Left renal cortex interstitium (tissue), 4 donors: Measurements from ENCODE around the gene DUSP28. TPM values are rescaled to one million over a fixed set of nuclear protein-coding genes. Genes with fewer than 3 reads are reported as not detected.

Experiments used
- DNase-seq, 4 donors: peaks; one replicate each; pipeline ENCODE4 v3.0.0-alpha.2; 2013; ENCODE audit warnings: low read depth in 4 of 4, low spot score in 2 of 4, missing footprints in 1 of 4
- polyA plus RNA-seq, 4 donors: library from polyadenylated mRNA; unstranded; fragments of 120-200 nt; gene quantifications; one replicate each; pipeline ENCODE4 v1.2.1, GENCODE V29; 2013; ENCODE audit not compliant: insufficient read length in 4 of 4

DUSP28 gene
- polyA plus RNA-seq, 4 donors, result 6.8 to 7.6 (median 7.4) TPM

DNA sequence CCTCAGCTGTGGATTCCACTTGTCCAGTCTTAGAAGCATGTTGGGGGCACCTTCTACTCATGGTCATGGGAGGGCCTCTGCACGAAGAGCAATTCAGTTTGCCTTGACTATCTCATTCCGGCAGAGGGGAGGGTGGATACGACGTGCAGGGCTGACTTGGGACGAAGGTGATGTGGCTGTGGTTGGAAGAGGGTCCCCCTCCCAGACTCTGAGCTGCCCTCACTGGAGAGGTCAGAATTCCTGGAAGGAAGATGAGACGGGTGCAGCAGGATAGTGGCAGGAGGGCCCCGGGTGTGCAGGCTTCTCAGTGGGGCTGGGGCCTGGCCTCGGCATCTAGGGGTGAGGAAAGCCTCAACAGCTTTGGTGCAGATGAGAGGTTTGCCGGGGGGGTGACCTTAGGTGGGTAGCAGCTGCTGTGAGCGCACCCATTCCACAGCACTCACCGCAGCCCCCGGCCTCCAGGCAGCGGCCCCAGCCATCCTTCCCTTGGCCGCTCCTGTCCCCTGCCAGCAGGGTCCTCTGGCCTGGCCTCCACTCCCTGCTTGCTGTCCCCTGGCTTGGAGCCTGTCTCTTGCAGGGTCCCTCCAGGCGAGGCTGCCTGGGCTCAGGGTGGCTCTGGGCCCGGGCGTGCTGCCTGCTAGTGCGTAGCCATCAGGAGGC, 11.3 kb downstream of the DUSP28 start:
- no peak for DNase-seq

DNA sequence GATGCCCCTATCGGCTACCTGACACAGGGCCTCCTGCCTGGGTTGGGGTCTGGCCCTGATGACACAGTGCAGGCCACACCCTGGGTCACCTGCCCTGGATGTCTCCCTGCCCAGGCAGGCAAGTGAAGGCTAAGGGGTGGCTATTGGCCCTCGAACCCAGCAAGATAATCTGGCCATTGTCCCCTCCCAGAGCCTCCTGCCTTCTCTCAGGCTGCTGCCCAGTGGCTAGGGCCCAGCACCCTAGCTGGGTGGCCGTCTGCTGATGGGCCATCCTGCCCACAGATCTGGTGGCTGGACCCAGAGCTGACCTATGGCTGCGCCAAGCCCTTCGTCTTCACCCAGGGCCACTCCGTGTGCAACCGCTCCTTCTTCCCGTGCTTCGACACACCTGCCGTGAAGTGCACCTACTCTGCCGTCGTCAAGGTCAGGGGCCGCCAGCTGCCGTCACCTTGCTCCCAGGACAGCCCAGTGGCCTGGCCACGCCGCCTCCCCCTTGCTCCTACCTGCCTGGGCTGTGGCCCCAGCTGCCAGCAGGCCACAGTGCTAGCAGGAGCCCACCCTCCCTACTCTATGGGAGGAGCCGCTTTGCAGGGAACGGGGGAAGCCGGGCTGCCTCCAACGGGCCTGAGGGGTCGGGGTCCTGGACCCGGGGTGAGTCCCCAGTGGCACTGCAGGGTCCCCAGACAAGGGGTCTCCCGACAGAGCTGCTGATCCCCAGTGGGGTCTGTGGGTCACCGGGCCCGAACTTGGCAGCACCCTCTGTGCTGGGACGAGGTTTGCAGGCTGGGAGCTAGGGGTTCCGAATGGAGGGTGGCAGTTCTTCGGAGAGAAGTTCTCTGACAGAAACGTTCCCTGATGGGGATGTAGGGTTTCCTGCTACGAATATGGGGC, 12.2 kb downstream of the DUSP28 start:
- no peak for DNase-seq

DNA sequence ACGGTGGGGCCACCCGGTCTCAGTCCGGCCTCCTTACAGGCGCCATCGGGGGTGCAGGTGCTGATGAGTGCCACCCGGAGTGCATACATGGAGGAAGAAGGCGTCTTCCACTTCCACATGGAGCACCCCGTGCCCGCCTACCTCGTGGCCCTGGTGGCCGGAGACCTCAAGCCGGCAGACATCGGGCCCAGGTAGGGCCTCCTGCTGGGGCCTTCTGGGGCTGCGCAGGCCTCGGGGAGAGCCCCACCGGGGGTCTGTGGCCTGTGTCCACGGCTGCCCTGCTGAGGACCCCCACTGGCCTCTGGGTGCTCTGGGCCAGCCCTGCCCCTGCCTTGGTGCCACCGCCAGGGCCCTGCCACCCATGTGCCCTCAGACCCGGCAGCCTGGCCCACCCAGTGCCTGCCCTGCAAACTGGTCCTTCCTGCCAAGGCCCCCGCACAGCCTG, 12.9 kb downstream of the DUSP28 start:
- no peak for DNase-seq

DNA sequence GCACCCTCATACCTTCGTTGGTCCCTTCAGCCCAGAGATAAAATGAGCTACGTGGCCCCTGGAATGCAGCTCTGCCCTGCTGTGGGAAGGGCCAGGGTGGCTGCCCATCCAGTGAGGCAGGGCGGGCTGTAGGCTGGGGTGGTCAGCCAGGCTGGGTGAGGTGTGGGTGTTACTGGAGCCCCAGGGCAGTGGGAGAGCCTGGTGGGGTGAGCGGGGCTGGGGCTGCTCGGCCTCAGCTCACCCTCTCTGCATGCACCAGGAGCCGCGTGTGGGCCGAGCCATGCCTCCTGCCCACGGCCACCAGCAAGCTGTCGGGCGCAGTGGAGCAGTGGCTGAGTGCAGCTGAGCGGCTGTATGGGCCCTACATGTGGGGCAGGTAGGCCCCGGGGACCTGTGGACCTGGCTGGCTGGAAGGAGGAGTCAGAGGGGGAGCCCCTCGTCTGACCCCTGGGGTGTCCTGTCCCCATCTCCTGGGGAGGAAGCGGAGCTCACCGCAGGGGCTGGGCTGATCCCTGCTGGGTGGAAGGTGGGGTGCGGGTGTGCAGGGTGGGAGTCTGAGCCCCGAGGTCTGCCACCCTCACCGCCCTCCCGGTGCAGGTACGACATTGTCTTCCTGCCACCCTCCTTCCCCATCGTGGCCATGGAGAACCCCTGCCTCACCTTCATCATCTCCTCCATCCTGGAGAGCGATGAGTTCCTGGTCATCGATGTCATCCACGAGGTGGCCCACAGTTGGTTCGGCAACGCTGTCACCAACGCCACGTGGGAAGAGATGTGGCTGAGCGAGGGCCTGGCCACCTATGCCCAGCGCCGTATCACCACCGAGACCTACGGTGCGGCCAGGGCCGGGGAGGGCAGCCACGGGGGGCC, 13.6 kb downstream of the DUSP28 start:
- DNase-seq, result no peak

DNA sequence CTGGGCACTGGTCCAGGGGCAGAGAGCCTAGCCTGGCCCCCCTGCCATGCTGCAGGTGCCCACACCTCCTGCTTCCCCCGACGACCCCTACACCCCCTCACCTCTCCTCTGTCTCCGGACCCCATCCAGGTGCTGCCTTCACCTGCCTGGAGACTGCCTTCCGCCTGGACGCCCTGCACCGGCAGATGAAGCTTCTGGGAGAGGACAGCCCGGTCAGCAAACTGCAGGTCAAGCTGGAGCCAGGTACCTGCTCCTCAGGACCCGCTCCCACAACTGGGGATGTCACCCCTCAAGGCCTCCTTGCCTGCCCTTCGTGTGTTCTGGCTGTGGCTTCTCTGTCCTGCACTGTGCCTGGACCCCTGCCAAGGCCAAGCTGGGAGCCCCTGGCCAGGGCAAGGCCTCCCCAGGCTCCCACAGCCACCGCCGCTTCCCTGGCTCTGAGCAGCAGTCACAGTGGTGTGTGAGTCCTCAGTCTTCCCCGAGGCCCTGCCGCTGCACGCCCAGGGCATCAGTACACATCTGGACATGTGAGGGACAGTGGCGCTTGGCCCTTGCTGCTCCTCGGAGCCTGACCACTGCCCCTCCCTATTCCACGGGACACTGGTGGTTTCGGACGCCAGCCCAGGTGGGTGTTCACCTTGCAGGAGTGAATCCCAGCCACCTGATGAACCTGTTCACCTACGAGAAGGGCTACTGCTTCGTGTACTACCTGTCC, 14.4 kb downstream of the DUSP28 start:
- no peak for DNase-seq

DNA sequence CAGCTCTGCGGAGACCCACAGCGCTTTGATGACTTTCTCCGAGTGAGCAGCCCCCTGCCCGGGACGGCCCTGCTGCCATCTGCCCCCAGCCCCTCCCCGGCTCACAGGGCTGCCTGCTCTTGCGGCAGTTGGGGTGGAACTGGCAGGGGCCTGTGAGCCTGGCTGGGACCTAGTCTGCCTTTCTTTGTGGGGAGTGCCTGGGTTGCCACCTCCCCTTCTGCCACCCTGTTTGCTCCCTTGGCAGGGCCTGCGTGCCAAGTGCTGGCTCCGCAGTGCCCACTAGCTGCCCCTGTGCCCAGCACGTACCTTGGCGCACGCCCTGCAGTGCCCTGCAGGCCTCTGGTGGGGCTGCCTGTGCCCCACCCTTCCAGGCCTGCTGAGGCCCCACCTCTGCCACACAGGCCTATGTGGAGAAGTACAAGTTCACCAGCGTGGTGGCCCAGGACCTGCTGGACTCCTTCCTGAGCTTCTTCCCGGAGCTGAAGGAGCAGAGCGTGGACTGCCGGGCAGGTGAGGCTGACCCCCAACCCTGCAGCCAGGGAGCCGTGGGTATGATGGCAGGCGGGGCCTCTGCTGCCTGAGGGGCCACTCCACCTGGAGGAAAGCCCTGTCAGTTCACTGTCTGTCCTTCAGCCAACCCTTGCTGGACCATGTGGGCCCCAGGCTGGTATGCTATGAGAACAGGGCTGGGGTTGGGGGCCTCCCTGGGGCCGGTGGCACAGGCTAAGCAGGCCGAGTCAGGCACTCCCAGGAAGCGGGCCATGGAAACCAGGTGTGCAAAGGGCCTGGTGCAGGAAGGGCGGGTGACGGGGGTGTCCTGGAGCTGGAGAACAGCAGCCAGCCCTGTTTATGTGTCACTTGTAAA, 15.2 kb downstream of the DUSP28 start:
- DNase-seq, result no peak

DNA sequence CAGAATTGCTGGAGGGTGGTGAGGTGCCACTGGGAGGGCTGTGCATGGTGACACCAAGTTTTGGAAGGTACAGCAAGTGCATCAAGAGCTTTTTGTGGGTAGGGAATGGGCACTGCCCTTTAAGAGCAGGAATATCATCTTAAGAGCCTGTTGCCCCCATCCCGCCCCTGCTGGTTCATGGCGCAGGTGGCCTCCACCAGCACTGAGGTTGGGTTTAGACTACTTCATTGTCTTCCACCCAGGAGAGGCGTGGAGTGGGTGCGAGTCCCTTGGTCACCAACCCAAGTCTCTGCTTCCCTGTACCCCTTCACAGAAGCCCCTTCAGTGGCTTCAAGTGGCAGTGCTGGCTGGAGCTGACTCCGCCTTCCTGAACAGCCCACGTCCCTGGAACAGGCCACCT, 15.9 kb downstream of the DUSP28 start:
- no peak for DNase-seq

DNA sequence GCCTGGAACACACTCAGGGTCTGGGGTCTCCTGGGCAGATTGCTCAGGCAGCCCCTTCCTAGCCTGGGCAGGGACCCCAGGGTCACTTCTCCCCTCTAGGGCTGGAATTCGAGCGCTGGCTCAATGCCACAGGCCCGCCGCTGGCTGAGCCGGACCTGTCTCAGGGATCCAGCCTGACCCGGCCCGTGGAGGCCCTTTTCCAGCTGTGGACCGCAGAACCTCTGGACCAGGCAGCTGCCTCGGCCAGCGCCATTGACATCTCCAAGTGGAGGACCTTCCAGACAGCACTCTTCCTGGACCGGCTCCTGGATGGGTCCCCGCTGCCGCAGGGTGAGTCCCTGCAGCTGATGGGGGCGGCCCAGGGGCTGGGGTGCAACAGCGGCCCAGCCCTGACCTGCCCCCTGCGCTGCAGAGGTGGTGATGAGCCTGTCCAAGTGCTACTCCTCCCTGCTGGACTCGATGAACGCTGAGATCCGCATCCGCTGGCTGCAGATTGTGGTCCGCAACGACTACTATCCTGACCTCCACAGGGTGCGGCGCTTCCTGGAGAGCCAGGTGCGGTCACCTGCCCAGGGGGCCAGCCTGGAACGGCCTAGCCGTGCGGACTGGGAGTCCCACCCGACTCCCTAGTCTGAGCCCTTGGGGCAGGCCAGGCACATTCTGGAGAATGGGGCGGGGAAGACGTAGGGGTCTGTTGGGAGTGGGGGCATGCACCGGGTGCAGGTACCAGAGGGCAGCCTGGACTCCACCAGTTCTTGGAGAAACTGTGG, 16.5 kb downstream of the DUSP28 start:
- DNase-seq, result no peak

DNA sequence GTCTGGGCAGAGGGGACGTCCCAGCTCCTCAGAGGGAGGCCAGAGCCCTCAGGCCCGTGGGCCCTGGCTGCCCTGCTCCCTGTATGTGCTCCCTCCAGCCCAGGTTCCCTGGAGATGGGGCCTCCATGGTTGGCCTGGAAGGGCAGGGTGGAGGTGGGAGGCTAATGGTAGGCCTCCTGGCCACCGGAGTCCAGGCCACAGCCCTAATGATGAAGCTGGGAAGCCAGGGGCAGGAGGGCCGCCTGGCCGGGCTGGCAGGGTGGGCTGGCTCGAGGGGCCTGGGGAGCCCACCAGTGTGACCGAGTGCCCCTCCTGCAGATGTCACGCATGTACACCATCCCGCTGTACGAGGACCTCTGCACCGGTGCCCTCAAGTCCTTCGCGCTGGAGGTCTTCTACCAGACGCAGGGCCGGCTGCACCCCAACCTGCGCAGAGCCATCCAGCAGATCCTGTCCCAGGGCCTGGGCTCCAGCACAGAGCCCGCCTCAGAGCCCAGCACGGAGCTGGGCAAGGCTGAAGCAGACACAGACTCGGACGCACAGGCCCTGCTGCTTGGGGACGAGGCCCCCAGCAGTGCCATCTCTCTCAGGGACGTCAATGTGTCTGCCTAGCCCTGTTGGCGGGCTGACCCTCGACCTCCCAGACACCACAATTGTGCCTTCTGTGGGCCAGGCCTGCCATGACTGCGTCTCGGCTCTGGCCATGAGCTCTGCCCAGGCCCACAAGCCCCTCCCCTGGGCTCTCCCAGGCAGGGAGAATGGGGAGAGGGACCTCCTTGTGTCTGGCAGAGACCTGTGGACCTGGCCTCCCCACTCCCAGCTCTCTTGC, 17.3 kb downstream of the DUSP28 start:
- DNase-seq, result no peak

DNA sequence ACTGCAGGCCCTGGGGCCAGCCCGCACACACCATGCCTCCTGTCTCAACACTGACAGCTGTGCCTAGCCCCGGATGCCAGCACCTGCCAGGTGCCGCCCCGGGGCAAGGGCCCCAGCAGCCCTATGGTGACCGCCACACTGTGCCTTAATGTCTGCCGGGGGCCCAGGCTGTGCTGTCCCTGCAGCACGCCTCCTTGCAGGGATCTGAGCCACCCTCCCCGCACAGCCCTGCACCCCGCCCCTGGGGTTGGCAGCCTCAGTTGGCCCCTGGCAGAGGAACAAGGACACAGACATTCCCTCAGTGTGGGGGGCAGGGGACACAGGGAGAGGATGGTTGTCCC, 17.9 kb downstream of the DUSP28 start:
- DNase-seq, result no peak

DNA sequence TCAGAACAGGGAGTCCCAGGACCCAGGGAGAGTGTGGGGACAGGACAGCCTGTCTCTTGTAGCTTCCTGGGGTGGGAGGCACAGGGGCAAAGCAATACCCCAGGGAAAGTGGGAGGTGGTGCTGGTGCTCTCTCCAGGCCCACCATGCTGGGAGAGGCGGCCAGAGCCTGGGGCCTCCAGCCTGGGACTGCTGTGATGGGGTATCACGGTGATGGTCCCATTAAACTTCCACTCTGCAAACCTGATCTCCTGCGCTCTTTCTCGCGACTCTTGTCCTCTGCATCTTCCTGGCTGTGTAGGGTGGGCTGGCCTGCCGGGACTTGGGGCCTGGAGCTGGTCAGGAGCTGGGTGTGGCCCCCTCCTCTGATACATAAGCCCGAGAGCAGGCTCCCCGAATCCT, 18.3 kb downstream of the DUSP28 start:
- no peak for DNase-seq

DNA sequence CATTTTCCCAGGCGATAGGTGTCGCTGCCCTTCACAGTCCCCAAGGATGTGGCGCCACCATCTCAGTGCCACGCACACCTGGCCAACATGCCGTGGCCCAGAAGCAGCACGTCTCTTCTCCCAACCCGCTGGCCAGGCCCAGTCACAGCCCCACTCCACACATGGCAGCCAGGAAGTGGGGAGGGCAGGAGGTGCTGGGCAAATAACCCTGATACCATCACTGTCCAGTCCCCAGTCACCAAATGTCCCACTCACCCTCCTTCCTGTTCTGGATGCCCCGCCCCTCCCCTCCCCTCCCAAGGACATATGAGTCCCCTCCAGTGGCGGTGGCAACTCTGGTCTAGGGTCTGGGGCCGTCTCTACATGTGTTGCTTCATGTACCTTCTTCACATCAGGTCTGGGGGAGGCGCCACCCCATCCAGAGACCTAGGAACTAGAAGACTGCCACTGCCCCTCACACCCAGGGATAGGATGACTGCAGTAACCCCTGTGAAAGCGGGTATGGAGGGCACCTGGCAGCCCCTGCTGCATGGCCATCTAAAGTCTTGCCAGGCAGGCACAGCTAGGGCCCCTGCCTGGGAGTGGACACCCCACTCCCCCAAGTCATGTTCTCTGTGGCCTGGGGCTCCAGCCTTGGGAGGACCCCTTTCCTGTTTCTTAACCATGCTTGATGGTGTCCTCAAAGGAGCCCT, 19.1 kb downstream of the DUSP28 start:
- no peak for DNase-seq

DNA sequence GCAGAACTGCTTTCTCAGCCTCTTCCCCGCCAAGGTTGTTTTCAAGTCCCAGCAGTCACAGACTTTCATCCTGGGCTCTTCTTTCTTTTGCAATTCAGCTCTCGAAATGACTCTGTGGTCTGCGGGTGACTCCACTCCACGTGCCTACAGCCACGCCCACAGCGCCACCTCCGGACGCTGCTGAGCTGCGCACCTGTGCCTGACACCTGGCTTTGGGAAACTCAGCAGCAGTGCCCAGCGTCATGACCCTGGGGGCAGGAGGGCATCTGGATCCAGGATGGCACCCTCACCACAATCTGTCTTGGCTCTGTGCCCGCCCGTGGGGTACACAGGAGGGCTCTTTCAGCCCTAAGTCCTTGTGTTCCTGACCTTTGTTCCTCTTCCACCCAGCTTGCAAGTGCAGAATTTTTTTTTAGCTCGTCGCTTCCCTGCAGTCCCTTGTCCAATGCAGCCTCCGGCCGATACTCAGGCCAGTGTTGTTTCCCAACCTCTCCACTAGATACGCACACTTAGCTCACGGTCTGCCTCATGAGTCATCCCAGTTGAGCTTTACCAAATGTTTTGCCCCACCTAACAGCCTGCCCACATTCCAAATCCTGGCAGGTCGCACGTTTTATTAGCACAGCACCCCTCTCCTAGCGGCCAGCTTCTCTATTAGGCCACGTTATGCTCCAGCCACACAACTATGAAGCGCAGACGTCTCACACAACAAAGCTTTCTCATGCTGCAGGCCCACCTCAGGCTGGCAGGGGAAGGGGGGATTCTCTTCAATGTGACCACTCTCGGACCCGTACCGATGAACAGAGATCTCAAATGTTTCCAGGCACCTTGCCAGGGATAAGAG, 19.8 kb downstream of the DUSP28 start:
- DNase-seq, result no peak

DNA sequence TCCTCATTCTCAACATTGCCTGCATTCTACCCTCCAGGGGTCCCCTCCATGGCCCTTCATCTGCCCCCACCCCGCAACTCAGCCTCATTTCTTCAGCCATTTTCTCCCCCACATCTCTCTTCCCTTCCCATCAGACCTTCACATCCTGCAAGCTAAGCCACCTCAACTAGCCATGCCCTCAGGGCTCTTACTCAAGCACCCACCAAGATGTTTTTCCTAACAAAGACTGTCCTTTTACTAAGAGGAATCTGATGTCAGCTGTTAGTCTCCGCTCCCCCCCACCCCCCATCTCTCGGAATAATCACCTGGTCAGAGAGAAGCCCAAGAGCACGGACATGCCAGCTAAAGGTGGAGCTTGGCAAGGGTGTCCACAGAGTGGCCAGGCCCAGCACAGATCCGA, 21.7 kb downstream of the DUSP28 start:
- no peak for DNase-seq

DNA sequence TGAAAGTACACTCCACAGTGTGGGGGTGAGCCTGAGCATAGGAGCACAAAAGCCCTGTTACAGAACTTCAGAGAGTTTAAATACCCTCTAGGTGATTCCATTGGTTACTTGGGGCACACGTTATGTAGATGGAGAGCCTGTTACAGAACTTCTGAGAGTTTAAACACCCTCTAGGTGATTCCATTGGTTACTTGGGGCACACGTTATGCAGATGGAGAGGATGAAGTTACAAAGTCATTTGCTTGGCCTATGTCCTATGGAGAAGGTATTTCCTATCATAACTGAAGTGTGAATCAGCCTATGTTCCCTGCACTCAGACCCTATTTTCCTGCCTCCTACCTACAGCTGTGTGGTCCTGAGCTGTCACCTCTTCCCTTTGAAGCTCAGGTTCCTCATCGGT, 22.6 kb downstream of the DUSP28 start:
- no peak for DNase-seq

DNA sequence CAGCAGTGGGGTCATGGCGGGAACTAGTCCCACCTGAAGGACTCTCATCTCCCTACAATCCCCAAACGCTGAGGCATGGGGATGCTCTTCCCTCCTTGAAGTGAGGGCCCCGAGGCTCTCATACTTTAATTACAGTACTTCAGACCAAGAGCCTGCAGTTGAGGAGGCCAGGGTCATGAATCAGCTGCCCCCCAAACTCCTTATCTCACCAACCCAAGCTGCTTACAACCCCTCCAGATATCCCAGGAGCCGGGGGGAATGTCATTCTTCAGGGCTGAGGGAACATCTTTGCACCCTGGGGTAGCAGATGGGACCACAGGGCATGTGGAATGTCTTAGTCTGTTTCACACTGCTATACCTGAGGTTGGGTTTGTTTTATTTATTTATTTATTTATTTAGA, 23.6 kb downstream of the DUSP28 start:
- no peak for DNase-seq
